HEK293 (cell line): Measurements from ENCODE around the gene GCLM.

Experiments
- GLIS2 ChIP-seq: fragments of 450-650 bp; formaldehyde crosslinking; IDR thresholded peaks from 2 replicates; pipeline ENCODE4 v1.5.1; 2016; ENCODE audit warnings: missing biosample characterization, missing genetic modification characterization
- IKZF3 ChIP-seq: fragments of 450-650 bp; IDR thresholded peaks from 2 replicates; pipeline ENCODE4 v1.5.0; 2018; ENCODE audit warnings: missing biosample characterization, mild to moderate bottlenecking, missing genetic modification characterization, moderate library complexity
- RBAK ChIP-seq: fragments of 450-650 bp; formaldehyde crosslinking; IDR thresholded peaks from 2 replicates; pipeline ENCODE4 v1.5.1; 2016; ENCODE audit warnings: missing biosample characterization, missing genetic modification characterization
- SETDB1 ChIP-seq: IDR thresholded peaks from one replicate; pipeline ENCODE4 v1.6.1; 2017; ENCODE audit warnings: mild to moderate bottlenecking, low read length, moderate library complexity, mixed read lengths; ENCODE audit not compliant: insufficient read length
- SP2 ChIP-seq: fragments of 450-650 bp; formaldehyde crosslinking; IDR thresholded peaks from 2 replicates; pipeline ENCODE4 v1.5.1; 2016; ENCODE audit warnings: missing biosample characterization, missing genetic modification characterization
- TCF7L2 ChIP-seq: IDR thresholded peaks from 2 replicates; pipeline ENCODE4 v1.6.1; 2011; ENCODE audit warnings: low read depth, mild to moderate bottlenecking, inconsistent platforms, low read length, moderate library complexity, borderline replicate concordance
- ZBTB7A ChIP-seq: fragments of 450-650 bp; formaldehyde crosslinking; IDR thresholded peaks from 2 replicates; pipeline ENCODE4 v1.5.1; 2016; ENCODE audit warnings: low read depth, missing biosample characterization, missing genetic modification characterization
- ZBTB8A ChIP-seq: fragments of 450-650 bp; formaldehyde crosslinking; IDR thresholded peaks from 2 replicates; pipeline ENCODE4 v1.5.1; 2016; ENCODE audit warnings: missing biosample characterization, missing genetic modification characterization
- ZEB2 ChIP-seq: fragments of 450-650 bp; formaldehyde crosslinking; IDR thresholded peaks from 2 replicates; pipeline ENCODE4 v1.5.1; 2016; ENCODE audit warnings: missing biosample characterization, missing genetic modification characterization
- ZFP41 ChIP-seq: fragments of 450-650 bp; formaldehyde crosslinking; IDR thresholded peaks from 2 replicates; pipeline ENCODE4 v1.5.1; 2016; ENCODE audit warnings: missing biosample characterization, missing genetic modification characterization, borderline replicate concordance
- ZNF184 ChIP-seq: fragments of 450-650 bp; IDR thresholded peaks from 2 replicates; pipeline ENCODE4 v1.5.1; 2018; ENCODE audit warnings: missing biosample characterization, mild to moderate bottlenecking, missing genetic modification characterization
- ZNF2 ChIP-seq: fragments of 450-650 bp; formaldehyde crosslinking; IDR thresholded peaks from 2 replicates; pipeline ENCODE4 v1.5.1; 2016; ENCODE audit warnings: missing biosample characterization, missing genetic modification characterization
- ZNF221 ChIP-seq: fragments of 450-650 bp; formaldehyde crosslinking; IDR thresholded peaks from 2 replicates; pipeline ENCODE4 v1.5.1; 2017; ENCODE audit warnings: missing biosample characterization, missing genetic modification characterization, borderline replicate concordance
- ZNF366 ChIP-seq: fragments of 450-650 bp; formaldehyde crosslinking; conservative IDR thresholded peaks from 2 replicates; pipeline ENCODE4 v1.5.1; 2016; ENCODE audit warnings: missing biosample characterization, missing genetic modification characterization
- ZNF404 ChIP-seq: fragments of 450-650 bp; formaldehyde crosslinking; IDR thresholded peaks from 2 replicates; pipeline ENCODE4 v1.5.1; 2017; ENCODE audit warnings: missing biosample characterization, missing genetic modification characterization
- ZNF433 ChIP-seq: fragments of 450-650 bp; formaldehyde crosslinking; IDR thresholded peaks from 2 replicates; pipeline ENCODE4 v1.5.1; 2016; ENCODE audit warnings: missing biosample characterization, missing genetic modification characterization, low read depth
- ZNF473 ChIP-seq: fragments of 450-650 bp; formaldehyde crosslinking; IDR thresholded peaks from 2 replicates; pipeline ENCODE4 v1.5.1; 2017; ENCODE audit warnings: missing biosample characterization, missing genetic modification characterization
- ZNF560 ChIP-seq: fragments of 450-650 bp; formaldehyde crosslinking; IDR thresholded peaks from 2 replicates; pipeline ENCODE4 v1.5.1; 2017; ENCODE audit warnings: missing biosample characterization, missing genetic modification characterization, borderline replicate concordance
- ZNF626 ChIP-seq: fragments of 450-650 bp; sonication (Bioruptor Pico); formaldehyde crosslinking; IDR thresholded peaks from 2 replicates; pipeline ENCODE4 v1.5.1; 2018; ENCODE audit warnings: missing biosample characterization, missing genetic modification characterization, inconsistent platforms
- ZNF747 ChIP-seq: fragments of 450-650 bp; formaldehyde crosslinking; IDR thresholded peaks from 2 replicates; pipeline ENCODE4 v1.5.1; 2016; ENCODE audit warnings: missing biosample characterization, missing genetic modification characterization
- ZNF768 ChIP-seq: fragments of 450-650 bp; formaldehyde crosslinking; IDR thresholded peaks from 2 replicates; pipeline ENCODE4 v1.5.1; 2018; ENCODE audit warnings: missing biosample characterization, mild to moderate bottlenecking, missing genetic modification characterization
- TF ChIP-seq, protein P1 (sequence below): fragments of 450-650 bp; formaldehyde crosslinking; IDR thresholded peaks from 2 replicates; pipeline ENCODE4 v1.5.0; 2017; ENCODE audit warnings: missing biosample characterization, missing genetic modification characterization, borderline replicate concordance
- TF ChIP-seq, protein P2 (sequence below): fragments of 450-650 bp; formaldehyde crosslinking; IDR thresholded peaks from 2 replicates; pipeline ENCODE4 v1.5.1; 2016; ENCODE audit warnings: missing biosample characterization, missing genetic modification characterization
- TF ChIP-seq, protein P3 (sequence below): fragments of 450-650 bp; formaldehyde crosslinking; IDR thresholded peaks from 2 replicates; pipeline ENCODE4 v1.5.1; 2016; ENCODE audit warnings: missing biosample characterization, missing genetic modification characterization
- TF ChIP-seq, protein P4 (sequence below): fragments of 450-650 bp; formaldehyde crosslinking; IDR thresholded peaks from 2 replicates; pipeline ENCODE4 v1.5.1; 2016; ENCODE audit warnings: missing biosample characterization, missing genetic modification characterization
- TF ChIP-seq, protein P5 (sequence below): fragments of 450-650 bp; formaldehyde crosslinking; conservative IDR thresholded peaks from 2 replicates; pipeline ENCODE4 v1.5.1; 2016; ENCODE audit warnings: low read depth, missing biosample characterization, missing genetic modification characterization

GCLM gene

GRCh38 chr1:93907718-93908117, 1.5 kb downstream of the GCLM start (continued):
- TF ChIP-seq TCF7L2 (no peak), SP2 (no peak), ZNF626 (no peak), ZNF473 (tag by site-specific recombination) (no peak), ZBTB8A (tag by site-specific recombination) (0 out of 2 replicates have a peak, but pooled peaks have one; percentile 16), ZNF184 (no peak), SETDB1 (no peak), ZNF747 (tag by site-specific recombination) (no peak), ZNF366 (tag by site-specific recombination) (0 out of 2 replicates have a peak, but pooled peaks have one; percentile 21), RBAK (tag by site-specific recombination) (no peak), ZNF433 (tag by site-specific recombination) (no peak), IKZF3 (tag by site-specific recombination) (peak; percentile 68), ZNF560 (tag by site-specific recombination) (no peak), ZNF2 (tag by site-specific recombination) (no peak), ZFP41 (tag by site-specific recombination) (no peak), ZNF768 (tag by site-specific recombination) (no peak), ZEB2 (tag by site-specific recombination) (no peak), ZNF404 (tag by site-specific recombination) (no peak), GLIS2 (no peak), ZBTB7A (no peak), ZNF221 (tag by site-specific recombination) (no peak)
- TF ChIP-seq, protein P1, sequence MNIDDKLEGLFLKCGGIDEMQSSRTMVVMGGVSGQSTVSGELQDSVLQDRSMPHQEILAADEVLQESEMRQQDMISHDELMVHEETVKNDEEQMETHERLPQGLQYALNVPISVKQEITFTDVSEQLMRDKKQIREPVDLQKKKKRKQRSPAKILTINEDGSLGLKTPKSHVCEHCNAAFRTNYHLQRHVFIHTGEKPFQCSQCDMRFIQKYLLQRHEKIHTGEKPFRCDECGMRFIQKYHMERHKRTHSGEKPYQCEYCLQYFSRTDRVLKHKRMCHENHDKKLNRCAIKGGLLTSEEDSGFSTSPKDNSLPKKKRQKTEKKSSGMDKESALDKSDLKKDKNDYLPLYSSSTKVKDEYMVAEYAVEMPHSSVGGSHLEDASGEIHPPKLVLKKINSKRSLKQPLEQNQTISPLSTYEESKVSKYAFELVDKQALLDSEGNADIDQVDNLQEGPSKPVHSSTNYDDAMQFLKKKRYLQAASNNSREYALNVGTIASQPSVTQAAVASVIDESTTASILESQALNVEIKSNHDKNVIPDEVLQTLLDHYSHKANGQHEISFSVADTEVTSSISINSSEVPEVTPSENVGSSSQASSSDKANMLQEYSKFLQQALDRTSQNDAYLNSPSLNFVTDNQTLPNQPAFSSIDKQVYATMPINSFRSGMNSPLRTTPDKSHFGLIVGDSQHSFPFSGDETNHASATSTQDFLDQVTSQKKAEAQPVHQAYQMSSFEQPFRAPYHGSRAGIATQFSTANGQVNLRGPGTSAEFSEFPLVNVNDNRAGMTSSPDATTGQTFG = no peak
- TF ChIP-seq, protein P2, sequence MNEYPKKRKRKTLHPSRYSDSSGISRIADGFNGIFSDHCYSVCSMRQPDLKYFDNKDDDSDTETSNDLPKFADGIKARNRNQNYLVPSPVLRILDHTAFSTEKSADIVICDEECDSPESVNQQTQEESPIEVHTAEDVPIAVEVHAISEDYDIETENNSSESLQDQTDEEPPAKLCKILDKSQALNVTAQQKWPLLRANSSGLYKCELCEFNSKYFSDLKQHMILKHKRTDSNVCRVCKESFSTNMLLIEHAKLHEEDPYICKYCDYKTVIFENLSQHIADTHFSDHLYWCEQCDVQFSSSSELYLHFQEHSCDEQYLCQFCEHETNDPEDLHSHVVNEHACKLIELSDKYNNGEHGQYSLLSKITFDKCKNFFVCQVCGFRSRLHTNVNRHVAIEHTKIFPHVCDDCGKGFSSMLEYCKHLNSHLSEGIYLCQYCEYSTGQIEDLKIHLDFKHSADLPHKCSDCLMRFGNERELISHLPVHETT = no peak
- TF ChIP-seq, protein P3, sequence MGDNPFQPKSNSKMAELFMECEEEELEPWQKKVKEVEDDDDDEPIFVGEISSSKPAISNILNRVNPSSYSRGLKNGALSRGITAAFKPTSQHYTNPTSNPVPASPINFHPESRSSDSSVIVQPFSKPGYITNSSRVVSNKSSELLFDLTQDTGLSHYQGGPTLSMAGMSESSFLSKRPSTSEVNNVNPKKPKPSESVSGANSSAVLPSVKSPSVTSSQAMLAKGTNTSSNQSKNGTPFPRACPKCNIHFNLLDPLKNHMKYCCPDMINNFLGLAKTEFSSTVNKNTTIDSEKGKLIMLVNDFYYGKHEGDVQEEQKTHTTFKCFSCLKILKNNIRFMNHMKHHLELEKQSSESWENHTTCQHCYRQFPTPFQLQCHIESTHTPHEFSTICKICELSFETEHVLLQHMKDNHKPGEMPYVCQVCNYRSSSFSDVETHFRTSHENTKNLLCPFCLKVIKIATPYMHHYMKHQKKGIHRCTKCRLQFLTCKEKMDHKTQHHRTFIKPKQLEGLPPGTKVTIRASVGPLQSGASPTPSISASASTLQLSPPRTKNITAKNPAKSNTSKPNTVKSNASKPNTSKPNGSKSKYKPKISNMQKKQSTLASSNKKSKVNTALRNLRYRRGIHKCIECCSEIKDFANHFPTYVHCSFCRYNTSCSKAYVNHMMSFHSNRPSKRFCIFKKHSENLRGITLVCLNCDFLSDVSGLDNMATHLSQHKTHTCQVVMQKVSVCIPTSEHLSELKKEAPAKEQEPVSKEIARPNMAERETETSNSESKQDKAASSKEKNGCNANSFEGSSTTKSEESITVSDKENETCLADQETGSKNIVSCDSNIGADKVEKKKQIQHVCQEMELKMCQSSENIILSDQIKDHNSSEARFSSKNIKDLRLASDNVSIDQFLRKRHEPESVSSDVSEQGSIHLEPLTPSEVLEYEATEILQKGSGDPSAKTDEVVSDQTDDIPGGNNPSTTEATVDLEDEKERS (tag by site-specific recombination) = no peak
- TF ChIP-seq, protein P4, sequence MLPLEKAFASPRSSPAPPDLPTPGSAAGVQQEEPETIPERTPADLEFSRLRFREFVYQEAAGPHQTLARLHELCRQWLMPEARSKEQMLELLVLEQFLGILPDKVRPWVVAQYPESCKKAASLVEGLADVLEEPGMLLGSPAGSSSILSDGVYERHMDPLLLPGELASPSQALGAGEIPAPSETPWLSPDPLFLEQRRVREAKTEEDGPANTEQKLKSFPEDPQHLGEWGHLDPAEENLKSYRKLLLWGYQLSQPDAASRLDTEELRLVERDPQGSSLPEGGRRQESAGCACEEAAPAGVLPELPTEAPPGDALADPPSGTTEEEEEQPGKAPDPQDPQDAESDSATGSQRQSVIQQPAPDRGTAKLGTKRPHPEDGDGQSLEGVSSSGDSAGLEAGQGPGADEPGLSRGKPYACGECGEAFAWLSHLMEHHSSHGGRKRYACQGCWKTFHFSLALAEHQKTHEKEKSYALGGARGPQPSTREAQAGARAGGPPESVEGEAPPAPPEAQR (tag by site-specific recombination) = no peak
- TF ChIP-seq, protein P5, sequence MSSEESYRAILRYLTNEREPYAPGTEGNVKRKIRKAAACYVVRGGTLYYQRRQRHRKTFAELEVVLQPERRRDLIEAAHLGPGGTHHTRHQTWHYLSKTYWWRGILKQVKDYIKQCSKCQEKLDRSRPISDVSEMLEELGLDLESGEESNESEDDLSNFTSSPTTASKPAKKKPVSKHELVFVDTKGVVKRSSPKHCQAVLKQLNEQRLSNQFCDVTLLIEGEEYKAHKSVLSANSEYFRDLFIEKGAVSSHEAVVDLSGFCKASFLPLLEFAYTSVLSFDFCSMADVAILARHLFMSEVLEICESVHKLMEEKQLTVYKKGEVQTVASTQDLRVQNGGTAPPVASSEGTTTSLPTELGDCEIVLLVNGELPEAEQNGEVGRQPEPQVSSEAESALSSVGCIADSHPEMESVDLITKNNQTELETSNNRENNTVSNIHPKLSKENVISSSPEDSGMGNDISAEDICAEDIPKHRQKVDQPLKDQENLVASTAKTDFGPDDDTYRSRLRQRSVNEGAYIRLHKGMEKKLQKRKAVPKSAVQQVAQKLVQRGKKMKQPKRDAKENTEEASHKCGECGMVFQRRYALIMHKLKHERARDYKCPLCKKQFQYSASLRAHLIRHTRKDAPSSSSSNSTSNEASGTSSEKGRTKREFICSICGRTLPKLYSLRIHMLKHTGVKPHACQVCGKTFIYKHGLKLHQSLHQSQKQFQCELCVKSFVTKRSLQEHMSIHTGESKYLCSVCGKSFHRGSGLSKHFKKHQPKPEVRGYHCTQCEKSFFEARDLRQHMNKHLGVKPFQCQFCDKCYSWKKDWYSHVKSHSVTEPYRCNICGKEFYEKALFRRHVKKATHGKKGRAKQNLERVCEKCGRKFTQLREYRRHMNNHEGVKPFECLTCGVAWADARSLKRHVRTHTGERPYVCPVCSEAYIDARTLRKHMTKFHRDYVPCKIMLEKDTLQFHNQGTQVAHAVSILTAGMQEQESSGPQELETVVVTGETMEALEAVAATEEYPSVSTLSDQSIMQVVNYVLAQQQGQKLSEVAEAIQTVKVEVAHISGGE (tag by site-specific recombination) = no peak
